Subcutaneous abdominal adipose tissue (tissue), 5 donors: Measurements from ENCODE around the gene HABP4.

Experiments used
- H3K27ac ChIP-seq: one replicate; pipeline ENCODE4 v1.7.0; 2013; ENCODE audit warnings: low read depth, mild to moderate bottlenecking, inconsistent platforms, low read length, moderate library complexity
- H3K27me3 ChIP-seq, 5 donors: one replicate each; pipeline ENCODE4 v1.7.0; 2013; ENCODE audit warnings: low read length in 5 of 5, inconsistent platforms in 1 of 5; ENCODE audit not compliant: control insufficient read depth in 5 of 5, insufficient read depth in 4 of 5
- H3K36me3 ChIP-seq, 5 donors: one replicate each; pipeline ENCODE4 v1.7.0; 2013; ENCODE audit warnings: low read length in 5 of 5; ENCODE audit not compliant: control insufficient read depth in 5 of 5, insufficient read depth in 5 of 5
- H3K4me1 ChIP-seq, 5 donors: one replicate each; pipeline ENCODE4 v1.7.0; 2013; ENCODE audit warnings: low read length in 5 of 5, mild to moderate bottlenecking in 3 of 5, moderate library complexity in 1 of 5; ENCODE audit not compliant: control insufficient read depth in 5 of 5, insufficient read depth in 5 of 5
- H3K4me3 ChIP-seq, 5 donors: one replicate each; pipeline ENCODE4 v1.7.0; 2013; ENCODE audit warnings: low read length in 5 of 5, low read depth in 1 of 5
- H3K9ac ChIP-seq, 5 donors: one replicate each; pipeline ENCODE4 v1.7.0; 2013; ENCODE audit warnings: low read length in 5 of 5, mild to moderate bottlenecking in 4 of 5, moderate library complexity in 3 of 5
- H3K9me3 ChIP-seq, 5 donors: one replicate each; pipeline ENCODE4 v1.7.0; 2013; ENCODE audit warnings: low read length in 5 of 5; ENCODE audit not compliant: control insufficient read depth in 5 of 5
- donor health status: healthy.
- donor health status: healthy.
- donor health status: healthy.
- donor health status: healthy.
- donor health status: healthy.

Gene HABP4

DNA sequence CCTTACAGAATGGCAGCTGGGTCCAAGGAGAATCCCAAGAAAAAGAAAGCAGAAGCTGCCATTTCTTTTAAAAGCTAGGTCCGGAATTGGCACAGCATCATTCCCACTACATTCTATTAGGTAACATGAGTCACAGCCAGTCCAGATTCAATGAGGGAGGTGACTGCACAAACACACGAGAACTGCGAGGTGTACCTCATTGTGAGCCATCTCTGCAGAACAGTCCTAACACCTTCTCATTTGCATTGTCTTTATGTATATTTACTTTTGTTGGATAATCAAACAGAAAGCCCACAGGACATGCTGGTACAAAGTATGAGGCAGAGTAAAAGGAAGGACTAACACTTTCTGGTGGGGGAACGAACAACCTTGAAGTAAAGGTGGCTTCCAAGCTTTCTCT lies 14.6 kb upstream of the HABP4 start:
- Histone ChIP-seq H3K9me3 (peaks cover 0 to 6% (median 0%) of the 10 kb centered on the region in 5 donors), H3K36me3 (no peaks in the 10 kb centered on the region), H3K27me3 (no peaks in the 10 kb centered on the region), H3K9ac (no peak overlapping the region), H3K4me3 (no peak overlapping the region), H3K27ac (no peak overlapping the region), H3K4me1 (no peaks in the 10 kb centered on the region)

DNA sequence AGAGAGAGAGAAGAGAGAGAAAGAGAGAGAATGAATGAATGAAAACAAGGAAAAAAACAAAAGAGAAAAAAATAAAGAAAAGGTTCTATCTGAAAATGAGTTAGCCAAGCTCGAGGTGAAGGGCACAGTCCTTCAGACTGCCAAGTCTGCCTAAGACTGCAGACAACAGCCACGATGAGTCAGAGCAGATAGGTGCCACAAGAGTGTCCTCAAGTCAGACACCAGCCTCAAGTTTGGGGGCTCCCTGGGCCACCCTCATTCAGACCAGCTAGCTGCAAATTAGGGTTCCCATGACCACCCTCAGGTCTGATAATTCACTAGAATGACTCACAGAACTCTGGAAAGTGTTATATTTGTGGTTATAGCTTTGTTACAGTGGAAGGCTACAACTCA lies 13.9 kb upstream of the HABP4 start:
- H3K4me3 ChIP-seq = no peak overlapping the region
- H3K4me1 ChIP-seq = no peaks in the 10 kb centered on the region
- H3K9me3 ChIP-seq = peaks cover 0 to 6% (median 0%) of the 10 kb centered on the region in 5 donors
- H3K36me3 ChIP-seq = no peaks in the 10 kb centered on the region
- no peak overlapping the region for H3K9ac ChIP-seq
- no peak overlapping the region for H3K27ac ChIP-seq
- no peaks in the 10 kb centered on the region for H3K27me3 ChIP-seq

DNA sequence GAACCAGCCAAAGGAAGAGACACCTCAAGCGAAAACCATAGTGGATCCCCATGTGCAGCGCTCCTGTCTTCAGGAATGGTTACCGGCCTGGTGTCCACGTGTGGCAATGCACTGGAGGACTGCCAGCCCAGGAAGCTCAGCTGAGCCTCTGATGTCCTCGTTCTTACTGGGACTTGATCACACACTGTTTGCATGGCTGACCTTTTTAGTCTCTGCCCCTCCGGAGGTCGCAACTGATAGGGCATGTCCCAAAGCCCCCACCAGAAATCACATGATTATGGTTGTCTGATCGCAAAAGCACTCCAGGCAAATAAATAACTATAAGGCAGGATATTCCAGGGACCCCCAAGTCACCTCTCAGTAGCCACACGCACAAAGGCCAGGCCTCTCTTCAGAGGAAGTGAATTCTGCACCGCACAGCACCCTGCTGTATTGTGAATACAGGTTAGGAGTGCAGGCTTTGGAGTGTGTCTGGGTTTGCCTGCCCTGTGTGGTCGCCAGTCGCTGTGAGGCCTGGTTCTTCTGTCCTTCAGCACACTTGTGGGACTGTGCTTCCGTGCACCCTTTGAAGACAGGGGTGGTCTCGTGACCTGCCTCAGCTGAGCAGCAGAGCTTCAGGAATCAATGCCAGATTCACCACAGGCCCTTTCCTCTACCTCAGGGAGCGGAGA lies 13.4 kb upstream of the HABP4 start:
- Histone ChIP-seq H3K4me3 (no peak overlapping the region), H3K9me3 (peaks cover 0 to 6% (median 0%) of the 10 kb centered on the region in 5 donors), H3K4me1 (no peaks in the 10 kb centered on the region), H3K27ac (no peak overlapping the region), H3K36me3 (no peaks in the 10 kb centered on the region), H3K27me3 (no peaks in the 10 kb centered on the region), H3K9ac (no peak overlapping the region)

DNA sequence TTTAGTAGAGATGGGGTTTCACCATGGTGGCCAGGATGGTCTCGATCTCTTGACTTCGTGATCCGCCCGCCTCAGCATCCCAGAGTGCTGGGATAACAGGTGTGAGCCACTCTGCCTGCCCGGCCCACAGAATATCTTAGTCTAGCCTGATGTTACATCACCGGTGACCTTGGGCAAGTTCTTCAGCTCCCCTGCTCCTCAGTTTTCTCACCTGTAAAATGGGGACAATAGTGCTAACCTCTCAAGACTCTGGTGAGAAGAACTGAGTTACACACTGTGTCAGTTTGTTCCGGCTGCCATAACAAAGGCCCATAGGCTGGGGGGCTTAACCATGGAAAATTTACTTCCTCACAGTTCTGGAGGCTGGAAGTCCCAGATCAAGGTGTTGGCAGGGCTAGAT lies 12.5 kb upstream of the HABP4 start:
- Histone ChIP-seq H3K4me1 (no peaks in the 10 kb centered on the region), H3K27me3 (no peaks in the 10 kb centered on the region), H3K4me3 (no peak overlapping the region), H3K36me3 (no peaks in the 10 kb centered on the region), H3K9me3 (peaks cover 0 to 6% (median 0%) of the 10 kb centered on the region in 5 donors), H3K27ac (no peak overlapping the region), H3K9ac (no peak overlapping the region)

DNA sequence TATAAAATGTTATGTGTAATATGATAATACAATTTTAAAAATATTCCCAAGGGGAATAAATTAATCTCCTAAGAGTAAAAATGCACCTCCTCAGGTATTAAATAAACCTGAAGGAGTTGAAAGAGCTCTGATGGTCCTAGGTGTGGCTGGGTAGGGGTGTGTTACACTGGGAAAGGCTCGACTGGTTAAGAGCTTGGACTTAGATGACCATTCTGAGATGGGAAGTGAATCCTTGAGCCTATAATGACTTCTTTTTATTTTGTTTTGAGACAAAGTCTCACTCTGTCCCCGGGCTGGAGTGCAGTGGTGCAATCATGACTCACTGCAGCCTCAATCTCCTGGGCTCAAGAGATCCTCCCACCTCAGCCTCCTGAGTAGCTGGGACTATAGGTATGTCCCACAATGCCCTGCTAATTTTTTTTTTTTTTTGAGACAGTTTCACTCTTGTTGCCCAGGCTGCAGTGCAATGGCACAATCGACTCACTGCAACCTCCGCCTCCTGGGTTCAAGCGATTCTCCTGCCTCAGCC lies 9.2 kb upstream of the HABP4 start:
- Histone ChIP-seq H3K9ac (no peak overlapping the region), H3K4me1 (no peaks in the 10 kb centered on the region), H3K27me3 (no peaks in the 10 kb centered on the region), H3K27ac (no peak overlapping the region), H3K4me3 (no peak overlapping the region), H3K36me3 (no peaks in the 10 kb centered on the region), H3K9me3 (no peaks in the 10 kb centered on the region)

DNA sequence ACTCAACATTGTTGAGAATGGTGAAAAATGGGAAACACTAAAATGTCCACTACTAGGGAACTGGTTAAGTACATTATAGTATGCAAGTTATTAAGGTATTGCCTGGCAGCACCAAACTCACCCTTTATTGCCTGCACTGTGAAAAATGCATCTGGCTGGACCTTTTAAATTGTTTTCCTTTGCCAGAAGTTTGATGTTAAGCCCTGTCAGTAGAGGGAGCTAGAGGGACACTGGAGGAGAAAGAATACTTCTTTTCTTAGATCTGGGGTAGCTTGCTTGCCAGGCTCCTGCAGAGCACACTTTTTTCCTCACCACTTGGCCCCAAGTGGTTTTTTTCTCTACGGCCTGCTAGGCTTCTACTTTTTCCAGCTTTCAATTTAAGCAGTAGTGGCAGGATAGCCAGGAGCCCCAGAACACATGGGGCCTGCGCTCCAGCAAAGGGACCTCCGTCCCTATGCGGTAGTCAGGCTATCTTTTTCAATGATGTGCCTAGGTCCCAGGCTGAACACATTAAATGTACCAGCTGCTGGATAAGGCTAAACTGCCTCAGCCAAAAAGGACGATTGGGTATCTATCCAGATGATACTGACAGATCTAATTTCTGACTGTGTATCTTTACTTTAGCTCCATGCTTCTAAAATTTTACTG lies 8.0 kb upstream of the HABP4 start:
- H3K27ac ChIP-seq = no peak overlapping the region
- no peak overlapping the region for H3K4me3 ChIP-seq
- H3K9ac ChIP-seq = no peak overlapping the region
- H3K36me3 ChIP-seq = no peaks in the 10 kb centered on the region
- no peaks in the 10 kb centered on the region for H3K27me3 ChIP-seq
- no peaks in the 10 kb centered on the region for H3K9me3 ChIP-seq
- H3K4me1 ChIP-seq = no peaks in the 10 kb centered on the region

DNA sequence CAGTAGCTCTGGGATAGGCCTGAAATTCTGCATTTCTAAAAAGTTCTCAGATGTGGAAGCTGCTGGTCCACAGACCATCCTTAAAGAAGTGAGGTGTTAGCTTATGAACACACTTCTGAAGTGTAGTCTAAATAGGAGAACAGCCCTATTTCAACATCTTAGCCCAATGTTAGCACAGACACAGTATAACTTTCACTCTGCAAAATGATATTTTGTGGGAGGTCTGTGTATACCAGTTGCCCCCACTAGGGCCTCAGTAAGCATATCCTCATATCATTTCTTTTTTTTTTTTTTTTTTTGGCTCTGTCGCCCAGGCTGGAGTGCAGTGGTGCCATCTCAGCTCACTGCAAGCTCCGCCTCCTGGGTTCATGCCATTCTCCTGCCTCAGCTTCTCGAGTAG lies 7.5 kb upstream of the HABP4 start:
- Histone ChIP-seq H3K36me3 (no peaks in the 10 kb centered on the region), H3K27ac (no peak overlapping the region), H3K4me3 (no peak overlapping the region), H3K9ac (no peak overlapping the region), H3K27me3 (no peaks in the 10 kb centered on the region), H3K4me1 (no peaks in the 10 kb centered on the region), H3K9me3 (no peaks in the 10 kb centered on the region)

DNA sequence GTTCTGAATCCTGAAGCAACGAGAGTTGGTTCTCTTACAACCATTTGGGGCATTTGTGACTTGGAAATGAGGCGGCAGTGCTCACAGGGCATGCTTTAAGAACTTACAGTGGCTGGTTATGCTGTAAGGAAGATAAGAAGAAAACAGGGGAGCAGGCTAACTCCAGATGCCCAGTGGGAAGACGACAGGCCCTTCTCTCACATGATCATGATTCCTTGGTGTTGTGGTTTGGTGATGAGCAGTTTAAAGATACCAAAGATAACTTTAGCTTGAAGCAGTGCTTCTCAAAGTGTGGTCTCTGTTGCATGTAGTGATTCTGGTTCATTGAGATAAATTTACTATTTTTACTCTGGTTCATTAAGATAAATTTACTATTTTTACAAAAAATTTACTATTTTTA lies 2.6 kb upstream of the HABP4 start:
- Histone ChIP-seq H3K9ac (no peak overlapping the region), H3K27ac (no peak overlapping the region), H3K27me3 (no peaks in the 10 kb centered on the region), H3K9me3 (no peaks in the 10 kb centered on the region), H3K4me3 (no peak overlapping the region), H3K36me3 (no peaks in the 10 kb centered on the region), H3K4me1 (peaks cover 0 to 18% (median 17%) of the 10 kb centered on the region in 5 donors)

DNA sequence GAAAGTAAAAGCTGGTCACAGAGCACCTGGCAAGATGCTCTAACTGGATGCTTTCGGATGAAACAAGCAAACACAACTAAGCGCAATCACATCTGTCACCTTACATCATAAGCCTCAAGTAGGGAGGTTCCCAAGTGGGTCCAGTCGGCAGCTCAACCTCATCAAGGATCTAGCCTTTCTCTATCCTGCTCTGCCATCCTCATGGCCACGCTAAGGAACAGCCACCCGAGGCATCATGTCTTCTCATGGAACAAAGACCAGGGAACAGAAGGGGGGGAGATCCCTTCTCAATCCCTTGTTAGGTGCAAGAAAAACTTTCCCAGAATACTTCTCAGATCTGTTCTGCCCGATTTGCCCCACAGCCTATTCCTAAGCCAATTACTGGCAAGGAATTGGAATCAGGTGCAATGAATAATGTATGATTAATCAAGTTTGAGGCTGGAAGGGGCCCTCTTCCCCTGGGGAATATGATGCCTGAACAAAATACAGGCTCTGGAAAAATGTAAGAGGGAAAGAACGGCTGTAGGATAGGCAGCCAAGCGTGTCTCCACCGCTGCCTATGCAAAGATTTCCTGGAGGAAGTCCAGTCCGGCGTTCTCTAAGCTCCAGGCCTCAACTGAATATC lies 1.3 kb upstream of the HABP4 start:
- Histone ChIP-seq H3K27ac (no peak overlapping the region), H3K4me3 (no peak overlapping the region), H3K9me3 (no peaks in the 10 kb centered on the region), H3K9ac (no peak overlapping the region), H3K36me3 (no peaks in the 10 kb centered on the region), H3K4me1 (peaks cover 0 to 18% (median 17%) of the 10 kb centered on the region in 5 donors), H3K27me3 (no peaks in the 10 kb centered on the region)

DNA sequence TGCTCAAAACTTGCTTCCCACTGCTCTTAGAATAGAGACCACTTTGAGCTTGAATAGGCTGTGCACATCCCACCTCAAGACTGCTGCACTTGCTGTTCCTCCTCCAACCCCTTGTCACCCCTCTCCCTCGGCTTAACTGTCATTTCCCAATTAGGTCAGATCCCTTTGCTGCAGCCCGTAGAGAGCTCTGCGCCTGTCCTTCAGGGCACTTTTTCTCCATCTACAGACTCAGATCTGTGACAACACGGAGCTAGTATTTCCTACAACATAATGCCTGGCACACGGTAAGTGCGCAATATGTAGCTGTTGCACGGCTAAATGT lies 485 bp upstream of the HABP4 start:
- Histone ChIP-seq H3K36me3 (no peaks in the 10 kb centered on the region), H3K4me1 (peaks cover 0 to 18% (median 17%) of the 10 kb centered on the region in 5 donors), H3K4me3 (peak overlapping the region; percentile 69 to 93 (median 75)), H3K27me3 (no peaks in the 10 kb centered on the region), H3K9me3 (no peaks in the 10 kb centered on the region), H3K9ac (peak overlapping the region in 2 of 5 donors; percentile 48 to 69), H3K27ac (peak overlapping the region; percentile 18)
